HT-29 (cell line): ENCODE results near the gene PRSS2. TPM values are rescaled to one million over a fixed set of nuclear protein-coding genes. Genes with fewer than 3 reads are reported as not detected.

ENCODE experiments used
- DNase-seq: peaks from one replicate; pipeline ENCODE4 v3.0.0-alpha.2; 2015; ENCODE audit warnings: low spot score
- total RNA-seq: library from RNA; depleted of rRNA; stranded (reverse); fragments of >200 nt; shearing (Covaris generic); gene quantifications from 2 replicates; pipeline ENCODE4 v1.2.3, GENCODE V29; 2014

Gene PRSS2
- total RNA-seq, 1 experiment from 2014 or later = 0.79 TPM

- no peak for DNase-seq
Observed at GRCh38 chr7:142801601-142802295, 31.0 kb downstream of the PRSS2 start.

- DNase-seq = no peak
Observed at GRCh38 chr7:142802301-142802700, 31.5 kb downstream of the PRSS2 start.

GRCh38 chr7:142803901-142804300 lies 33.1 kb downstream of the PRSS2 start:
- DNase-seq = no peak

DNA sequence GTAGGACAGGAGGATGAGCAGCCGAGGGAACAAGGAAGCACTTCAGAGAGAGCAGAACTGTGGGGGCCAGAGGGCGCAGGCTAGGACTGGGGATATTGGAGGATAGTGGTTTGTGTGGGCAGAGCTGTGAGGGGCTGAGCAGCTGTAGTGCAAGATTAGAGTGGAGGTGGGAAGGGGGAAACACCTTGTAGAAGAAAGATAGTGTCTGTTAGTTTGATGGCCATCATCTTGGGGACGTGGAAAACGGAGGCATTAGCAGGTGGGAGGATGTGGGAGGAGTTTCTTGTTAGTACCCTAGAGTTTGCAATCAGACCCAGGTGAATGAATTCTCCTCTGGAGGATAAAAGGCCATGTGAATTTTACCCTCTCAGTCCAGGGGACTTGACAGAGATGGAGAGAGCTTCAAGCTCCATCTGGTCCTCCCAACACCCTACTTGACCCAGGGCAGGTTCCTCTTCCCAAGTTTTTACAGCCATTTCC lies 34.0 kb downstream of the PRSS2 start:
- no peak for DNase-seq

DNA sequence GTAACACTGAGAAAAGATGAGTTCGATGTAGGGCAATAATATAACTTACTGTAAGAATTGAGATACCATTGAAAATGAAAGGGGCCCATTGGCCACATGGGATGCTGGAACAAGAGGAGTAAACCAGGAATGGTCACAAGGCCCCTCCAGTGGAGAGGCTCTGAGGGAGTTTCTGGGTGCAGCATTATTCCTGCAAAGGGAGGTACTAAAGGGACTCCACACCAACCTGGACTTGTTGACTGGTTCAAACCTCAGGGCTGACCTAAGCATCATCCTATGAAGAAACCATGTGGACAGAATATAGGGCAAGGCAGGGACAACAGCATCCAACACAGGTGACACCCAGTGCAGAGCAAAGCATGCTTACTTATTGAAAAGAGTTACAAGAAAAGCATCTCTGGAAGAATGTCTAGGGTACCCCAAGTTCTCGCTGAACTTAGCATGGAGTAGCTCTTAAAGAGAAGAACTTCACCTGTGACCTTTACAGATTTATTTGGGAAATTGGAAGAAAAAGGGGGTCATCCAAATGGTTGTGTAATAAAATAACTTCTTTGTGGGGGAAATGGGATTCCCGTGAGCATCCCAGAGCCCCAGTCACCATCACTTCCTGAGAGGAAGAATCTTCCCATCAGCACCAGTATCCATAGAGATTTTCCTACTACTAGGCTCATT lies 34.7 kb downstream of the PRSS2 start:
- DNase-seq = no peak

DNA sequence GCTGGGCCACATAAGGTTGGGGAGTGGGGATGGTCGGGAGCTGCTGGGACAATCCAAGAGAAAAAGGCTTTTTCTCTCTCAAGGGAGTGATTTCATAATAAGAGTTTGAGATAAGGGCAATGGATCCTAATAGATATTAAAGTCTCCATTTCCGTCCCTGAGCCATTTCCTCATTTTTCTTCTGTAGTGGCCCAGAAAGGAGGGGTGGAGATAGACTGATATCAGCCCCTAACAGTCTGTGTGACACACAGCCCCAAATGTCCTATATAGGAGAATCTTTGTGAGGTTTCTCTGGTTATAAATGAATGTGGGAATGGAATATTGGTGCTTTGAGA lies 35.2 kb downstream of the PRSS2 start:
- DNase-seq = no peak

DNA sequence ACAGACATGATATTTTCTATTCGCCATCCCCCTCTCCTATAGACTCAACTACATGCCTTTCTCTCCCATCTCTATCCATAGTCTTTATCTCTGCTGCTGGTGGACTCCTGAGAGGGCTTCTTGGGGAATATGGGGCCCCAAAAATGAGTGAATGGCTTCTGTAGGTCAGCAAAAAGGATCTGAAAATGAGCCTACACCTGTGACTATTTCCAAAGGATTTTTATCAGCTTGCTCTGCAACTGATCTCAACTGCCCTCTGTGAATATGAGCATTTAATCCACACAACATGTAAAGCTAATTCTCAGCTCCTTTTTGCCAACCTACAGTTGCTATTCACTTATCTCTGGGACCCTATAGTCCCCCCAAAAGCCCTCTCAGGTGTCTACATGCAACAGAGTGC lies 36.2 kb downstream of the PRSS2 start:
- no peak for DNase-seq

DNA sequence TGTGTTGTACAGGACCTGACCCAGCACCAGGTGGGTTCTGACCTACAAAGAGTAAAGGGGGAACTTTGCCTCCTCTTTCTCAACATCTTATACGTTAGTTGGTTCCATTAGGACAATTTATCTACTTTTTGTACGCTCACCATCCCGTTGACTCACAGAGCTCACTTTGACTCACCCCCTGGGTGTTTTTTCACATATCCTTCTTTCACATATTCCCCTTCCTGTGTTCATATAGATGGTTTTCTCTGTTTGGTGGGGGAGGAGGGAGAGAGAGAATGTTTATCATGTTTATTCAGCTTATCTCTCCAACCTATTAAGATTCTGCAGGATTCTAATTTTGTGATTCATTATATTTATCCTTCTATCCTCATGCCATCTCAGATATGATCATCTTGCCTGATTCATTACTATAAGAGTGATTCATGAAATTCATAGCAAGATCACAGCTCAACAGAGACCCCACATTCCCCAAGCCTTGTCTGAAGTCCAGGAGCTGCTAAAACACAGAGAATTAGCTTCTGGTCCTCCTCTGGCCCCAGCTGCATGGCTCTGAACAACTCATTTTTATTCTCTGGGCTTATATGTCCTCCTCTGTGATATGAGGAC lies 37.2 kb downstream of the PRSS2 start:
- DNase-seq = no peak

DNA sequence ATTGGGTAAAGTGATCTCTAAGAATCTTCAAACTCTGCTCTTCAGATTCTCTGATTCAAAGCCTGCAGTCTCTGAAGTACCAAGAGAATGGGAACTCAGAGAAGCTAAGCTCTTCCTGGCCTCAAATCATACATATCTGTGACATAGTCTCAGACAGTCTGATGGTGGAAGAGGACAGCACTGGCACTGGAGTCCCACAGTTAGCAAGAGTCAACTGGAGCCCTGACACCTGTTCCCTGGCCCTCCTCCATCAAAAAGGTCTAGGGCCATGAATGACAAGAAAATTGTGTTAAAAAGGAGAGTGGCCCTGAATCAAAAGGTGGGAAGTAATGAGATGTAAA lies 37.7 kb downstream of the PRSS2 start:
- DNase-seq = no peak

DNA sequence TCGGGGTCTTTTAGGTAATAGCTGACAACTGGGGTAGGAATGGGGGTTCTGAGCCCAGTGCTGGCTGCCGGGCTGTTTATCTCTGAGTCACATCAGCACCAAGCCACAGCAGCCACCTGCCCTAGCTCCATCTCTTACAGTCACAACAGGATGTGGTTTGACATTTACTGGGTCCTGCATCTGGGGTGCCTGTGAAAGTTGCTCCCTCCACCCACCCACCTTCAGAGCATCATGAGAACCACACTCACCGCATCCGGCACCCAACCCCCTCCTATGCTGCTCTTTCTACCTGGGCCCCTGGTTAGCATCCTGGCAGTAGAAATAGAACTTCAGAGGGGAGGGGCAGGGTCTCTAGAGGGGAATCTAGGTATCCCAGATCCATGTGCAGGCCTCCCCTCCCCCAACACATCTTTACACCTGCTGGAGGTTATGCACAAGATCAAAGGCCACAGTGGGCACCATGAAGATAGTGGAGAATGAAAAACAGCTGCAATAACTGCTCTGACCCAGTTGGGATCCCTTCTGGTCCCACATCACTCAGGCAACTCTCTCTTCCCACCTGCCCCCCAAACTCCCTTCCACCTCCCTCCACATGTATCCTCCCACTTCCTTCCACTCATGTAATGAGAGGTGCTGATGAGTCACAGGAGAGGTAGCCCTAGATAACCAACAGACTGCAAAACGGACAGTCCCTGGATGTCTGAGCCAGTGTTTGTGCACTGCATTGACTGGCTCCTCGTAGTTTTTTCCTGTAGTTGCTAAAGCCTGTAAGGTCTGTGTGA lies 38.2 kb downstream of the PRSS2 start:
- DNase-seq = peak; percentile 88

DNA sequence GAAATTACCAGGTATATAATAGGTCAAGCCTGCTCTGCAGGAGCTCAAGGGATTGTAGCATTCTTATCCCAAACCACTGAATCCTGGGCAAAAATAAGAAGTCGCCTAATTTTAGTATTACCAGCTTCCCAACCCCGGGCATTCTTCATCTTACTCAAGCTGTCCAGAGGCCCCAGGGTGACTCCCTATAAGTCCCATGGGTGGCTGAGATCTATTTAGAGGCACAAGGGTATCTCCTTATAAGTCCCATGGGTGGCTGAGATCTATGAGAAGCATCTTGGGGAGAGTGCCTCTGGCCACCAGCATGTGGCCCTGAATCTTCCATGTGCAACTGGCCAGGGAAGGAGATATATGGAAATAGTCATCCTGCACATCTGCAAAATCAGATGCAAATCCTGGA lies 38.9 kb downstream of the PRSS2 start:
- DNase-seq = no peak

GRCh38 chr7:142811154-142811737 lies 40.5 kb downstream of the PRSS2 start:
- peak; percentile 77 for DNase-seq

GRCh38 chr7:142812437-142813215 lies 41.9 kb downstream of the PRSS2 start:
- DNase-seq = no peak

DNA sequence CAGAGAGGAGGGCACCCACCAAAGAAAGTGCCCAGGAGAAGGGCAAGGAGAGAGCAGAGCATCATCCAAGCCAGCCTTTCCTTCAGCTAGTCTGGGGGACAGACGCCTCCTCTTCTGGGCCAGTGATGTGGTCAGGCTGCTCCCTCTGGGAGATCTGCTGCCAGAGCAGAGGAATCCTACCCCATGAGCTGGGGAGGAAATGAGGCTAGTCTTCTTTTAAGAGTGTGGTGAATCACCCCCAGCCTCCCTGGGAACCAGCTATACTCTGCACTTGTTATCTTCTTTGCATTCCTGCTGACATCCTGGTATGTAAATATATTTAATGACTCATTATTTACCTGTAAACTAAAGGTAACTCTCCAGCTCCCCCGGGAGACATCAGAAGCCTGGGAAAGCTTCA lies 42.5 kb downstream of the PRSS2 start:
- DNase-seq = peak; percentile 87

DNA sequence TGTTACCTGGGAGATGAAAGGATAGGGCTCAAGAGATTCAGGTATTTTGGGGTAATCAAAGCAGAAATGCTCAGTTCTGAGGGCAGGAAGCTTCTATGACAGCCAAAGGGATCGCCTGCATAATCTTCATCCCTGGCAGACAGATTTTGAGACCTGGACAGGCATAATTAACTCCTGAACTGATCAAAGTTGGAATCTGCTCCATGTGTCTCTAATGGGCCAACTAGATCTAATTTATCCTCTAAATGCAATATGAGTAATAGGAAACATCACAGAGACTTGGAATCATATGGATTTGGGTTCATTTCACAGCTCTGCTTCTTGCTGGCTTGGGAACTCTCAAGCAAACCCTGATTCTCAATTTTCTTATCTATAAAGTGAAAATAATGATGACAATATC lies 42.9 kb downstream of the PRSS2 start:
- DNase-seq = no peak

- DNase-seq = peak; percentile 44
Observed at GRCh38 chr7:142814451-142814850, 43.7 kb downstream of the PRSS2 start.

DNA sequence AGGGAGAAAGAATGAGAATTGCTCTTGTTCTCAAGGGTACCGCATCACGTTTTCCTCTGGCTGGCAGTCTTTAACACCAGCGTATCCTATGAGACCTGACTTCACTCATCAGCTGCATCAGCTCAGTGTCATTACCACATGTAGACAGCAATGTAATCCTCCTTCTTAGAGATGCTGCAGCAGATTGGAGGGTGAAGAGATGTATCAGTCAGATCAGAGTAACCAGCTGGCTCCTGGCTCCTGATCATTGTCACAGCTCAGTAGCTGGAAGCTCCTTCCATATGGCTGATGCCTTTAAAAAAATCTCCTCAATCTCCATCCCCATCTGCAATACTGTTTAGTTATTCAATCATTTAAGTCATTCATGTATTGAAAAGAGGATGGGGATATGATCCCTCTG lies 44.4 kb downstream of the PRSS2 start:
- DNase-seq = no peak

DNA sequence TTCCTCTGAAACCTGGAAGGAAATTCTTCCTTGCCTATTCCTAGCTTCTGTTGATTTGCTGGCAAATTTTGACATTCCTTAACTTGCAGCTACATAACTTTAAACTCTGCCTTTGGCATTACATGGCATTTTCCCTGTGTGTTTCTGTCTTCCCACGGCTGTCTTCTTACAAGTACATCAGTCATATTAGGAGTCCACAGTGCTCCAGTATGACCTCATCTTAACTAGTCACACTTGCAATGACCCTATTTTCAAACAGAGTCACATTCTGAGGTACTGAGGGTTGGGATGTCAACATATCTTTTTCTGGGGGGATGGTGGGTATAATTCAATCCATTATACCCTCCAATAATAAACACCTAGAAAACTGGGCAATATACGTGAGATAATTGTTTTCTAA lies 46.7 kb downstream of the PRSS2 start:
- DNase-seq = no peak

GRCh38 chr7:142819530-142819929 lies 48.8 kb downstream of the PRSS2 start:
- DNase-seq = no peak

DNA sequence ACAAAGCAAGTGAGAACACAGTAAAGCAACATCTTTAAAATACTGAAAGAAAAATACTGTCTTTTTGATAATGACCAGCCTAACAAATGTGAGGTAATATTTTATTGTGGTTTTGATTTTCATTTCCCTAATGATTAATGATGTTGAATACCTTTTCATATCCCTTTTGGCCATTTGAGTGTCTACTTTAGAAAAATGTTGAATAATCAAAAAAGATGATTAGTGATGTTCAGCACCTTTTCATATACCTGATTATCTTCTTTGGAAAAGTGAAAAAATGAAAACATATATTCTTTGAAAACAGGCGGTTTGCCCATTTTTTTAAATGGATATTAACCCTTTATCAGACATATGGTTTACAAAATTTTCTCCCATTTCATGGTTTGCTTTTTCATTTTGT lies 51.9 kb downstream of the PRSS2 start:
- no peak for DNase-seq
